Fibroblast of upper back skin (primary cell): ENCODE data around the gene ECHDC3.
A peak's percentile ranks its signal among the peaks of the same experiment; 100 is the strongest.

ENCODE experiments used
- DNase-seq: peaks from one replicate; pipeline ENCODE4 v3.0.0-alpha.2; 2013

Gene ECHDC3

DNA sequence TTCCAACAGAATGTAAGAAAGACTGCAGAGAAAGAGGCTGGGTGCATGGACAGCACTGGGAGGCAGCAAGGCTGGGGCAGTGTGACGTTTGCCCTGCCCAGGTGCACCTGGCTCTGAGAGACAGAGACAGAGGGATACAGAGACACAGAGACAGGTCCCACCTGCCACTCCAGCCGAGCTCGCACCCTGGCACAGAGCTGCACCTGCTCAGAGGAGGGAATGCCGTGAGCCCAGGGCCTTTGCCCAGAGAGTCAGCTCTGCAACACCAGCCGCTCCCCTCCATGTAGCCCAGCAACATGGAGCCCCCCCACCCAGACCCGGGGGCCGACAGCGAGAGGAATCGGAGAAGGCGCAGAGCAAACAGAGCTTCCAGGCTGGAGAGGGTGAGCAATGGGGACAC, 45.7 kb downstream of the ECHDC3 start:
- no peak for DNase-seq

GRCh38 chr10:11789306-11789705, 47.1 kb downstream of the ECHDC3 start:
- no peak for DNase-seq

DNA sequence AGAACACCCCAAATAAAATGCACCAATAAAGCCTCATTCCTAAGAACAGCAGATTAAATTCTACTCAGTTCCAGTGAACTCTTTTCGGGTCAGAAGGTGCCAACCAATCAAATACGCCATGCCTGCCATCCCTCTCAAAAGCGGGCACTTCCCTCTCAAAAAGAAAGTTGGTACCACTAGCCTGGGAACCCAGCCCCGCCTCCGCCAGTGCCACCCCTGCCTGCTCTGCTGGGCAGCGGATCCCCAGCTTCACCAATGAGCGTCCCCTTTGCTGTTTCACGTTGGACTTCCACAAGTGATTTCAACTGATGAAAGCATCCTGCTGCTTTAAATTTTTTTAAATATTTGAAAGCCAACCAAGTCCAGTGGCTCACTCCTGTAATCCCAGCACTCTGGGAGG, 47.8 kb downstream of the ECHDC3 start:
- DNase-seq = no peak

DNA sequence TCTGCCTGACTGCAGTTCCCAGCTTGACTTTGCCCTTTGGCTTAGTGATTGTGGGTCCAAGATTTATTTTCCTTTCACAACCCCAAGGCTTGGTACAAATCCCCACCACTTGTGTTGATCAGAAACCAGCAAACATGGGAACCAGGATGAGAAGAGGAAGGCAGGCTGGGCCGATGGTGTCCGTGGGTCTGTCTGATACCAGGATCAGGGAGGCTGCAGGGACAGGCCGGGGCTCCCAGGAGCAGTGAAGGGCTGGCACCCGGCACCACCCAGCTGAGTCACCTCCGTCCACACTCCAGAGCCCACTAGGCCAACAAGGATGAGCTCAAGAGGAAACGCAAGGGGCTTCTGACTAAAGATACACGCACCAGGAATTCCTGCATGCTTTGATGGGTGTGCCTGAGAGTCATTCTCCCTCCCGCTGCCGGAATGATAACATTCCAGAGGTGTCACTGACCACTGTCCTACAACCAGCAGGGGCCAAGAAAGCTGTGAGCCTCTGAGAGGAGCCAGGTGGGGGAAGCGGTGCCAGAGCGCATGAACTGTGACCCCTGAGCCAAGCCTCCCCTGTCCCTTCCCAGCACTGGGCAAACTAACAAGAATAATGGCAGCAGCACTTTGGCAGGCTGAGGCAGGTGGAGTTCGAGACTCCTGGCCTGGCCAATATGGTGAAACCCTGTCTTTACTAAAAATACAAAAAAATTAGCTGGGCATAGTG, 51.7 kb downstream of the ECHDC3 start:
- peak; percentile 31 for DNase-seq

DNA sequence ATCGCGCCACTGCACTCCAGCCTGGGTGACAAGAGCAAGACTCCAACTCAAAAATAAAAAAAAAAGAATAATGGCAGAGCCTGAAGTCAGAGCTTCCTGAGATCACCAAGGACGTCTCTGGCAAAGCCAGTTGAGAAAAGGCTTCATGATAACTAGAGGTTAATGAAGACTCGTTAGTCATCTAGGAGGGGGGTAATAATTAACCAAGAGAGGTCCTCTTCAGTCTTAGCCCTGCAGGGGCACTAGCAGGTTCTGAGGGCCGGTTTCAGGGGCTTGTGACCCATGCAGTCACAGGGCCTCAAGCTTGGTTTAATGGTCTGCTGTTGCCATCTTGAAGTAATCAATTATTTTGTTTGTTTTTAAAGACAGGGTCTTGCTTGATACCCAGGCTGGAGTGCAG, 52.4 kb downstream of the ECHDC3 start:
- DNase-seq = no peak

GRCh38 chr10:11795101-11795920, 53.1 kb downstream of the ECHDC3 start:
- no peak for DNase-seq

- DNase-seq = no peak
Observed at GRCh38 chr10:11796474-11796873, 54.3 kb downstream of the ECHDC3 start.

DNA sequence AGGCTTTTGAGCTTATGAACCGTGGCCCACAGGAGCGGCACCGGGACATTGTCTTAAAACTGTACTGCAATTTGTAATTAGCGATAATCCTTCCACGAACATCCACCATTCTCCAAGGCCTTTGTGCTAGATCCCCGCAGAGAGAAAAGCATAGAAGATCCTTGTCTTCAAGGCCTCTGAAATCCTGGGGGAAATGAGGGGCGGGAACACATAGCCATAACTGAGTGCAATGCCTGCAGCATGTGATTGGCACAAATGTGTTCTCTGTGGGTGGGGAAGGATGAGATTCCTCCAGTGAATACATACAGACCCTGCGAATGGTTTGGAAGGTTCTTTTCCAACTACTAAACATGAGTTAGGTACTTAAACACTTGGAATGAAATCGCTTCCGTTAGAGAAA, 55.1 kb downstream of the ECHDC3 start:
- DNase-seq = no peak

DNA sequence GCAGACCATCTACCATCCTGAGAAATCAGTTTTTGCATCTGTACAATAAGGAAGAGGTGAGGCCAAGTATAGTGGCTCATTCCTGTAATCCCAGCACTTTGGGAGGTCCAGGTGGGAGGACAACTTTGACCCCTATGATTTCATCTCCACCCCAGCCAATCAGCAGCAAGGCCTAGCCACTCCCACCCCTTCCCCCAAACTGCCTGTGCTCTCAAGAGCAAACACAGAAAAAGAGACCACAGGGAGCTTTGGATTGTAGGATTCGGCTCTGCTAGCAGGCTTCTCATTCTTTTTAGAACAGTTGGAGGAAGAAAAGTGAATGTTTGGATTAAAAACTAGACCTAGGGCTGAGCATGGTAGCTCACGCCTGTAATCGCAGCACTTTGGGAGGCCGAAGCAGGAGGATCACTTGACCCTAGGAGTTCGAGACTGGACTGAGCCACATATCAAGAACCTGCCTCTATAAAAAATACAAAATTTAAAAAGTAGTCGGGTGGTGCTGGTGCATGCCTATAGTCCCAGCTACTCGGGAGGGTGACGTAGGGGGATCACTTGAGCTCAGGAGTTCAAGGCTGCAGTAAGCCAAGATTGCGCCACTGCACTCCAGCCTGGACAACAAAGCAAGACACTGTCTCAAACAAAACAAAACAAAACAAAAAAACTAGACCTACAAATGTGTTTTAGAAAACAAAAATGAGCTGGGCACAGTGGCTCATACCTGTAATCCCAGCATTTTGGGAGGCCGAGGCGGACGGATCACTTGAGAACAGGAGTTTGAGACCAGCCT, 55.9 kb downstream of the ECHDC3 start:
- DNase-seq = no peak

DNA sequence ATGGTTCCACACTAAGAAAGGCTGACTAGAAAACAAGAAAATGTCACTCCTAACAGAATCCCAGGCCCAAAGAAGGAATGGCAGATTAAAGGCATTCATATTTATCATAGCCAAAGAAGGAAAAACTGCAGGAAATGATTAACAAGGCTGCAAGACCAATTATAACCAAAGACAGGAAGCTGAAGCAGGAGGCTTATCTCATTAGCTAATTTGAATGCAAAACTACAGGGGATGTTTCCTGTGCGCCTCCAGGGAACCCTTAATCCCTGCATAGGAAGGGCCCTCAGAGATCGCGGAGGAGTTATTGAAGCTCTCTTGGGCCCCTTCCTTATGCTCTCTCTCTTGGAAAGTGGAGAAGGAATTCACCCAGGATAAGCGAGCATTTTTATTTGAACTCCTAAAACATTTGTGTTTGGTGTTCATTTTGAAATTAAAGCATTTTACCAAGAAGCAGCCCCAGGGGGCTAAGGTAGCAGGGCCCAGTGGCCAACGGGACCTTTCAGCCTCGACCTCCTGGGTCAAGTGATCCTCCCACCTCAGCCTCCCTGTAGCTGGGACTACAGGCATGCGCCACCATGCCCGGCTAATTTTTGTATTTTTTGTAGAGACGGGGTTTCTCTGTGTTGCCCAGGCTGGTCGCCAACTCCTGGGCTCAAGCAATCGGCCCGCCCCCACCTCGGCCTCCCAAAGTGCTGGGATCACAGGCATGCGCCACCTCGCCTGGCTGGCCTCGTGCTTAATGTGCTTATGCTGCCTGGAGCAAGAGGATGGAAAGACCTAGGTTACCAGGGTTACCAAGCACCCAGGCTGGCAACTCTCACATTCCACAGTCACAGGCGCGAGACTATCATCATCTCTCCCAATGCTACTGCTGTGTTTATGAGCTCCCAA, 56.9 kb downstream of the ECHDC3 start:
- DNase-seq = no peak

- no peak for DNase-seq
Observed at GRCh38 chr10:11799736-11800080, 57.5 kb downstream of the ECHDC3 start.

GRCh38 chr10:11804336-11804735, 62.2 kb downstream of the ECHDC3 start:
- no peak for DNase-seq

DNA sequence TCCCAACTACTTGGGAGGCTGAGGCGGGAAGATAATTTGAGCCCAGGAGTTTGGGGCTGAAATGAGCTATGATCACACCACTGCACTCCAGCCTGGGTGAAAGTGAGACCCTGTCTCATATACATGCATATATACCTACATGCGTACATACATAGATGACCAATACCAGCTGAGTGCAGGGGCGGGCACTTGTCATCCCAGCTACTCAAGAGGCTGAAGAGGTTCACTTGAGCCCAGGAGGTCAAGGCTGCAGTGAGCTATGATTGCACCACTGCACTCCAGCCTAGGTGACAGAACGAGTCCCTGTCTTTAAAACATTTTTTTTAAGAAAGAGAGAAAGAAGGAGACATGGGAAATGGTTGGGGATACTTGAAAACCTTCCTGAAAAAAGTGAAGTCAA, 63.6 kb downstream of the ECHDC3 start:
- no peak for DNase-seq

DNA sequence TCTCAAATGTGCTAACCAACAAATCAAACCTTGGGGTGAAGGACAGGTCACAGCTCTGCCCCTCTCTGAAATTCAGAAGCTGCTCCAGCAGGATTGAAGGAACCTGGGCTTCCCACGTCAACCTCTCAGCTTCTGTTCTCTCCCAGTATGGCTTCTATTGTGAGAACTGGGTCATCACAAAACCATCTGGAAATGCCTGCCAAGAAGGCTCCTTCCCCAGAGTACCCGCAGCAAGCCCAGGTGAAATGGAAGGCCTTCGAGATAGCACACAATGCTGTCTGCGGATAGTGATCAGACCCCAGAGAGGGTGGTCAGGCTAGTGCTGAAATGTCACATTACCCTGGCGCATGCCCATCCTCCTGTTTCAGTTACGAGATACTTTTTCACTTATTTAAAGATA, 64.5 kb downstream of the ECHDC3 start:
- no peak for DNase-seq

- DNase-seq = no peak
Observed at GRCh38 chr10:11808808-11809207, 66.6 kb downstream of the ECHDC3 start.

GRCh38 chr10:11810313-11810766, 68.2 kb downstream of the ECHDC3 start:
- peak; percentile 56 for DNase-seq

- DNase-seq = no peak
Observed at GRCh38 chr10:11810973-11811372, 68.8 kb downstream of the ECHDC3 start.

DNA sequence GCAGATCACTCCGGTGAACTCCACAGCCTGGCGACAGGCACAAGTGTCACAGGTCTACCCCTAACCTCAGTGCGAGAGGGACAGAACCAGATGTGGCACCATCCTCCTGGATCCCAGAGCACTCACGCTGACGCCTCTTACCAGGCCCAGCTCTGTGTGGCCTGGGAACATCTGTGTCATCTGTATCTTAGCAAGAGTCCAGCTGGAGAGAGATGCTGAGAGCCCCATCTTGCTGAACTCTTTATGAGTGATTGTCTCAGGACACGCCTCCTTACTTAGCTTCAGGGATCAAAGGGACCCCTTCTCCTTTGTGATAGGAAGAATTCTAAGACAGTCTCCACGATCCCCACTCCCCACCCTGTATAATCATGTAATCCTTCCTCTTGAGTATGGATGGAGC, 71.0 kb downstream of the ECHDC3 start:
- DNase-seq = no peak
